TTC549 (cell line): ENCODE data around the gene RPS28.
"Not testable (repeated sequence)": the region's sequence is repeated elsewhere in the genome, so short reads cannot be mapped to it uniquely, and the experiment has no call there.

Experiments
- FAIRE-seq: peaks from 2 replicates; lab custom pipeline; 2012; peaks lifted over from hg19 to GRCh38; lab: Jason Lieb, UNC

Gene RPS28

GRCh38 chr19:8342684-8343482 lies 21.6 kb downstream of the RPS28 start, which contains the start of gene KANK3:
Gene KANK3, minus strand, starts transcription at chr19:8343262. Its CDS starts 5,434 bp downstream, at chr19:8337828.
- no peak for FAIRE-seq

GRCh38 chr19:8343483-8343844 lies 22.2 kb downstream of the RPS28 start:
- FAIRE-seq = no peak

- FAIRE-seq = not testable (repeated sequence)
Measured at GRCh38 chr19:8349629-8350372, 28.5 kb downstream of the RPS28 start.

- no peak for FAIRE-seq
Measured at GRCh38 chr19:8352134-8352827, 31.0 kb downstream of the RPS28 start.

DNA sequence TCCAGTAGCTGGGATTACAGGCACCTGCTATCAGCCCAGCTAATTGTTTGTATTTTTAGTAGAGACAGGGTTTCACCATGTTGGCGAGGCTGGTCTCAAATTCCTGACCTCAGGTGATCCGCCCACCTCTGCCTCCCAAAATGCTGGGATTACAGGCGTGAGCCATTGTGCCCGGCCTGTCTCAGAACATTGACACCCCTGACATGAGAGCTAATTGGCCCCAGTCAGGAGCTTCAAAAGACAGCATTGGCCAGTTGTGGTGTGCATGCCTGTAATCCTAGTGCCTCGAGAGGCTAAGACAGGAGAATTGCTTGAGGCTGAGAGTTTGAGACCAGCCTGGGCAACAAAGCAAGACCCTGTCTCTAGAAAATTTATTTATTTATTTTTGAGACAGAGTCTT lies 31.5 kb downstream of the RPS28 start:
- FAIRE-seq = not testable (repeated sequence)

GRCh38 chr19:8355631-8356402 lies 34.5 kb downstream of the RPS28 start:
- no peak for FAIRE-seq

GRCh38 chr19:8357007-8357521 lies 35.8 kb downstream of the RPS28 start:
- no peak for FAIRE-seq

- FAIRE-seq = no peak
Measured at GRCh38 chr19:8358948-8359347, 37.7 kb downstream of the RPS28 start.

DNA sequence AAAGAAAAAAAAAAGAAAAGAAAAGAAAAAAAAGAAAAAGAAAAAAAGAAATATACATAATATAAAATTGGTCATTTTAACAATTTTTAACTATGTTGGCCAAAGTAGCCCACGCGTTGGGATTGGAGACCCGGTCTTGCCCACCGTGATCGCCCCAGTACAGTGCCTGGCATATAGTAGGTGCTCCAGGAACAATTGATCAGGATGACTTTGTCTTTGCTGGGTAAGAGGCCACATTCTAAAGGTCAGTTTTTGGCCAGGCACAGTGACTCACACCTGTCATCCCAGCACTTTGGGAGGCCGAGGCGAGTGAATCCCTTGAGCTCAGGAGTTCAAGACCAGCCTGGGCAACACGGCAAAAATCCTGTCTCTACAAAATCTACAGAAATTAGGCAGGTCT lies 38.9 kb downstream of the RPS28 start:
- no peak for FAIRE-seq

DNA sequence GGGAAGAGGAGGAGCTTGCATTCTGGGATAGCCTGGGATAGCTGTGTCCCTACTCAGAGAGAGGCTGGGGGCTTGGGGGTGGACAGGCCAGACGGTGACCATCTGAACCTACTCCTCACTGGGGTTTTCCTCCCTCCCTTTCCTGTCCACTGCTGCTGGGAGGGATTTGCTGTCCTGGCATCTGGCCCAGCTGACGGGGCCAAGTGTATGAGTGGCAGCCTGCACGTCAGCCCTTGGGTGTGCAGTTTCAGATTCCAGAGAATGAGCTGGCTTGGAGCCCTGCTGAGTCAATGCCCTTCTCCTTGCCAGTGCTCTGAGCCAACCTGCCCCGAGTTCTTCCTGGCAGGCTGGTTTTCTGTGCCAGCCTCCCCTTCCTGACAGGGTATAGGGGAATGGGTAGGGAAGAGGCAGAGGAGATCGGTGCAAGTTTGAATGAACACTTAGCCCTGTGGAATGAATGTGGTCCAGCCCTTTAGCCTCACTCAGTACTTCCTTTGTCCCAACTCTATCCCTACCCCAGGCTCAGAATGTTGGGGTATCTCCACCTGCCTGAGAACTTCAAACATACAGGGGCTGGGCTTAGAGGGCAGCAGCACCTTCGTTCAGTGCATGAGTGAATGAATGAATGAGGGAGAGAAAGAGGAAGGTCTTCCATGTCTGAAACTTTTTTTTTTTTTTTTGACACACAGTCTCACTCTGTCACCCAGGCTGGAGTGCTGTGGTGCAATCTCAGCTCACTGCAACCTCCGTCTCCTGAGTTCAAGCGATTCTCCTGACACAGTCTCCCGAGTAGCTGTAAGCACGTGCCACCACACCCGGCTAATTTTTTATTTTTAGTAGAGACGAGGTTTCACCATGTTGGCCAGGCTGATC lies 40.9 kb downstream of the RPS28 start:
- FAIRE-seq = no peak

DNA sequence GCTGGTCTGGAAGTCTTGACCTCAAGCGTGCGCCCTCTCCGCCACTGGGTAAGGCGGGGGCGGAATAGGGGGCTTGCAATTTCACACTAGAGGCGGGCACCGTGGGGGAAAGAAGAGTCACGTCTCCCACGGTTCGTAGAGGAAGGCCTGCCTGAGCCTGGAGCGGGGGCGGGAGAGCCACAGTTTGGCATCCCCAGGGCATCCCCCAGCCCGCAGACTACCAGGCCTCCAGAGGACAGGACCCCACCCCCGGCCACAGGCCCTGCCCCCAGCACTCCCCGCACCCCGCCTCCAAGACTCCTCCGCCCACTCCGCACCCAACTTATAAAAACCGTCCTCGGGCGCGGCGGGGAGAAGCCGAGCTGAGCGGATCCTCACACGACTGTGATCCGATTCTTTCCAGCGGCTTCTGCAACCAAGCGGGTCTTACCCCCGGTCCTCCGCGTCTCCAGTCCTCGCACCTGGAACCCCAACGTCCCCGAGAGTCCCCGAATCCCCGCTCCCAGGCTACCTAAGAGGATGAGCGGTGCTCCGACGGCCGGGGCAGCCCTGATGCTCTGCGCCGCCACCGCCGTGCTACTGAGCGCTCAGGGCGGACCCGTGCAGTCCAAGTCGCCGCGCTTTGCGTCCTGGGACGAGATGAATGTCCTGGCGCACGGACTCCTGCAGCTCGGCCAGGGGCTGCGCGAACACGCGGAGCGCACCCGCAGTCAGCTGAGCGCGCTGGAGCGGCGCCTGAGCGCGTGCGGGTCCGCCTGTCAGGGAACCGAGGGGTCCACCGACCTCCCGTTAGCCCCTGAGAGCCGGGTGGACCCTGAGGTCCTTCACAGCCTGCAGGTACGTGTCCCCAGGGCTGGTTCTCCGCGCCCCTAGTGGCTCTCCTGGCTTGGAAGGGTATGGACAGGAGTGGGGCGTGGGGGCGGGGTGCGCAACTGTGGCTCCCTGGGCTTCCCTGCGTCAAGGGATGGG lies 42.8 kb downstream of the RPS28 start, which contains the start of gene ANGPTL4:
Gene ANGPTL4, plus strand, starts transcription at position 353 of the 969 bp plus-strand sequence. Its CDS starts 167 bp downstream, at position 520.
- FAIRE-seq = no peak

DNA sequence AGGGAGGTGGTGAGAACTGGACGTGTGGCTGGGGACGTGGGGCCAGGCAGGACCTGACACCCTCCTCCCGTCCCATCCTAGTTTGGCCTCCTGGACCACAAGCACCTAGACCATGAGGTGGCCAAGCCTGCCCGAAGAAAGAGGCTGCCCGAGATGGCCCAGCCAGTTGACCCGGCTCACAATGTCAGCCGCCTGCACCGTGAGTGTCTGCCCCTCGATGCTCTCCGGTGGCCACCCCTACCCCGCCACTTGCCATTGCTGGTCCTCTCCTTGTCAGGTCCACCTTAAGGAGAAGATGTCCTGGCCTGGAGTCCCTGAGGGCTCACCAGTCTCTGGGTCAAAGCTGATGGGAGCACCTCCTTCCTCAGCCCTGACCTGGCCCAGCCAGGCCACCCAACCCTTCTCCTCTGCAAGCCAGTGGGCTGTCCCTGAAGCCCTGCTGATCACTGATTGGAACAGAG lies 44.9 kb downstream of the RPS28 start:
- no peak for FAIRE-seq

DNA sequence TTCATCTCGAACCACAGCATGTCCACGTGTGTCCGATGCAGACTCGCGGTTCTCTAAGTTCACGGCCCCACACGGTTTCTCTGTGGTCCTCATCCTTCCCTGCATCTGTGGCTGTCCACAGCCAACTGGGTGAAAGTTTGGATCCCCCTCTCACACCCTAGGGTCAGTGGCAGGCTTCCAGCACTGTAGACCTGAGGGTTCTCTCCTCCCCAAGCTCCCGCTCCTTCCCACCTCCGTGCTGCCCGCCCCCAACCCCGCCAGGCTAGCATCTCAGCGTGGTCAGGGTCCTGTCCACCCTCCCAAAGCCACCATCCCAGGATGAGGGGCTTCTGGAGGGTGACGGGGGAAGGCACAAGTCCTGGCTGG lies 45.6 kb downstream of the RPS28 start:
- FAIRE-seq = no peak

DNA sequence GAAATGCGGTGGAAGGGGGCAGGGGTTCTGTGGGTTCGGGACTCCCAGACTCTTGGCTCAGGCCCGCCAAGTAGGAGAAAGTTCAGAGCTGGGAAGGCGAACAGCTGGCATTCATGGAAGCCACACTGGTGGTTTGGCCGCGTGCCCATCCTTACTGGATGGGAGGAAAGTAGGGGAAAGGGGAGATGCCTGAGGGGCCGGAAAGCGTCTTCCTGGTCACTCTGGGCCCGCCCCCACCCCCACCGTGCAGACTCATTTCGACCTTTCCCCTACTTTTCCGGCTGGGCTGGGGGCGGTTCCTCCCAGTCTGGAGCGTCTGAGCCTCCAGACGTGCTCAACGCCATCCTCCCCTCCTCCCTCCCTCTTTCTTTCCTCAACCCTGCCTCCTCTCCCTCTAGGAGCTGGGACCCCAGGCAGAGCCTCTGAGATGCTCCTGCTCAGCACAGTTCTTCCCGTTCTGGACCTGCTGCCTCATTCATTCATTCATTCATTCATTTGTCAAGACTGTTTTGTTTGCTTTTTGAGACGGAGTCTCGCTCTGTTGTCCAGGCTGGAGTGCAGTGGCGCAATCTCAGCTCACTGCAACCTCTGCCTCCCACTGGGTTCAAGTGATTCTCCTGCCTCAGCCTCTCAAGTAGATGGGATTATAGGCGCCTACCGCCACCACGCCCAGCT lies 46.2 kb downstream of the RPS28 start:
- no peak for FAIRE-seq

DNA sequence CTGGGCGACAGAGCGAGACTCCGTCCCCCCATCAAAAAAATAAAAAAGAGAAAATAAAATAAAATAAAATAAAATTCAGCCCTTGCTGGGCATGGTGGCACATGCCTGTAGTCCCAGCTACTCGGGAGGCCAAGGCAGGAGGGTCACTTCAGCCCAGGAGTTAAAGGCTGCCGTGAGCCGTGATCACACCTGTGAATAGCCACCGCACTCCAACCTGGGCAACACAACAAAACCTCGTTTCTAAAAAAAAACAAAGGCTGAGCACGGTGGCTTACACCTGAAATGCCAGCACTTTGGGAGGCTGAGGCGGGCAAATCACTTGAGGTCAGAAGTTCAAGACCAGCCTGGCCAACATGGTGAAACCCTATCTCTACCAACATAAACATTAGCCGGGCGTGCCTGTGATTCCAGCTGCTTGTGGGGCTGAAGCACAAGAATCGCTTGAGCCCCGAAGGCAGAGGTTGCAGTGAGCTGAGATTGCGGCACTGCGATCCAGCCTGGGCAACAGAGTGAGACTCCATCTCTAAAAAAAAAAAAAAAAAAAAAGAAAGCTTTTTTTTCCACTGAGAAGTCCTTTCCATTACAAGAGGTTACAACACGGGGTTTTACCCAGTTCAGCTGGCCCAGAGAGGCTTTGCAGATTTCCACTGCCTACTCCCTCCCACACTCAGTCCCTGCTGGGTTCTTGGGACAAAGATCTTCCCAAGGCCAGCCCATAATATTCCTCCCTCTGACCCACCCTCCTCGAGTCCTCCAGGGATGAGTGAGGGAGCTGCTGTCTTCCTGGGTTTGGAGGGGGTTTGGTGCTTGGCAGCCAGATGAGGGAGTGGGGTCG lies 49.1 kb downstream of the RPS28 start:
- FAIRE-seq = no peak

GRCh38 chr19:8371011-8371804 lies 49.9 kb downstream of the RPS28 start:
- no peak for FAIRE-seq
